Stimulated activated CD8-positive, alpha-beta memory T cell treated with anti-CD3 and anti-CD28 coated beads, Interleukin-2, amount 100 ng/mL, for 48 hours (primary cell): ENCODE data around the gene ZNF519.
"Not testable (repeated sequence)": the region's sequence is repeated elsewhere in the genome, so short reads cannot be mapped to it uniquely, and the experiment has no call there.

Experiments
- DNase-seq, 2 donors: peaks; one replicate each; pipeline ENCODE4 v3.0.0-alpha.2; 2020; ENCODE audit warnings: low read depth in 2 of 2

ZNF519 gene

DNA sequence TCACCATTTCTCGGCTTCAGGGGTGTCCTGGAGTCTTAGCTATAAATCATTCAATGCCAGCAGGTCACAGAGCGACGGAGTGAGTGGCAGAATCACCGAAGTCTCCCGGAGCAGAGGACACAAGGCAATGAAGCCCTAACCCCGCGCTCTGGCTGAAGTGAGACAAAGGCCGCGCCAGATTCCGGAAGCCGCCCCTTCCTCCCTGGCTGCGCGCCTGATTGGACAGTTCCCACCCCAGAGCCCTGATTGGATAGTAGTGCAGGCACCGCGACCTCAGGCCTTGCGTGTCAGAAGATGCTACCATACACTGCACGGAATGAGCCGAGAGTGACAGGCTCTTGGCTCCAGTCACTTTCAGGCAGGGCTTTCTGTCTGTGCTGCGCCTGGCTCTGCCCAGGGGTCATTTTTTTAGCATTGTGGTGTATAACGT is at the start of gene ZNF519:
Gene ZNF519, minus strand, starts transcription at position 165 of the 430 bp plus-strand sequence. Its CDS starts 158 bp downstream, at position 7.
- DNase-seq = peak; percentile 77 to 80

DNA sequence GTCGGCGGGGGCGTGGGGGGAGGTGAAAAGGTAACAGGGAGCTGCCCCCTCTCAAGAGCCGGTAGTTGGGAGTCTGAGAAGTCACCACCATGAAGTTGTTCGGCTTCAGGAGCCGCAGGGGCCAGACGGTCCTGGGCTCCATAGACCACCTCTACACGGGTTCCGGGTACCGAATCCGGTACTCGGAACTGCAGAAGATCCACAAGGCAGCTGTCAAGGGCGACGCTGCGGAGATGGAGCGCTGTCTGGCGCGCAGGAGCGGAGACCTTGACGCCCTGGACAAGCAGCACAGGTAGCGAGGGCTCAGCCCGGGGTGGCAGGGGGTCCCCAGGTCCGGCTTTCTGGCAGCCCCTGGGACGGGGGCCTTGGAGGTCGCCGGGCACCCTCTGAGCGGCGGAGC is 47.1 kb upstream of the ZNF519 start:
- DNase-seq = no peak

DNA sequence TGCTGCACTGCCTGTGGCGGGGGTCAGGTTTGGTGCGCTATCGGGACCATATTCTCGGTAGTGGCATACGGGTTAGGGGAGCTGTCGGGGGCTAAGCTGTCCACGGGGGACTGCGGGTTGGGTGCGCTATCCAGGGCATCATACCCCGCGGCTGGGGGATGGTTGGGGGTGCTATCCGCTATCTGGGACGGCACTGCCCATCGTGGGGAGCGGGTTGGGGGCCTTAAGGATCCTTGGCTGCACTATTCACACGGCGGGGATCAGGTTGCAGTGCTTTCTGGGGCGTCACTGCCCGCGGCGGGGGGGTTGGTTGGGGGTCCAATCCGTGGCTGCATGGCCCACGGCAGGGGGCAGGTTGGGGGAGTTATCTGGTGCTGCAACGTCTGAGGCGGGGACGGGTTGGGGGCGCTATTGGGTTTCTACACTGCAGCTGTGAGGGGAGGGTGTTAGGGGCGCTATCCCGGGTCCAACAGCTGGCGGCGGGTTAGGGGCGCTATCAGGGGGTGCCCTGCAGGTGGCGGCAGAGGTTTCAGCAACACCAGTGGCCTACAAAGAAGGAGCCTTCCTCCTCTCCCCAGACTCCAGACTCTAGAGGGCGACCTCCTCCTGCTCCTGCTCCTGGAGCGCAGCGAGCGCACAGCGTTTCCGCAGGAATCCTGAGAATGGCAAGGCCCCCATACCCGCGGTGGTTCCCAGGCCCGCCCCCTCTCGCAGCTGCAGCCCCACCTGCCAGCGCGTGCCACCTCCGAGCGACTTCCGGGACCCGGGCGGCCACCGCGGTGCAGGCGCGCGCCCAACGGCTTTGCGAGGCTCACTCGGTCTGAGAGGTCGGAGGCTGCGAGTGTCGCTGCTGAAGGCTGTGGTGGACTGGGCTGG is 46.3 kb upstream of the ZNF519 start:
- peak; percentile 67 to 76 for DNase-seq

- not testable (repeated sequence) for DNase-seq
These were observed 45.5 kb upstream of the ZNF519 start for GRCh38 chr18:14177540-14178320.

GRCh38 chr18:14175404-14175803 is 43.2 kb upstream of the ZNF519 start:
- not testable (repeated sequence) for DNase-seq

DNA sequence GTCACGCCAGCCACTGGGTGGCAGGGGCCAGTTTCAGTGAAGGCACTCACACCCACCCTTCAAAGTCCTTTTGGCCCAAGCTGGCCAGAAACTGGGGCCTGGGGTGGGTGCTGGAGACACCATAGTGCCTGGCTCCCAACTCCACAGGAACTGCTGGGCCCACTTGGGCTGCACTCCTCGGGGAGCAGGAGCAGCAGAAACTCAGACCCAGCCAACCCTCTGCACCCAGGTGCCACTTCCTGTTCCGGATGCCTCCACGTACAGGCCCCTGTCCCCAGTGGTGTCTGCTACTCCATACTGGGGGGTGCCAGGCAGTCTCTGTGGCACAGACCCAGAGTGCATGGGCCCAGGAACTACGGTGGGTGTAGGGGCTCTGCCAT is 42.5 kb upstream of the ZNF519 start:
- no peak for DNase-seq

DNA sequence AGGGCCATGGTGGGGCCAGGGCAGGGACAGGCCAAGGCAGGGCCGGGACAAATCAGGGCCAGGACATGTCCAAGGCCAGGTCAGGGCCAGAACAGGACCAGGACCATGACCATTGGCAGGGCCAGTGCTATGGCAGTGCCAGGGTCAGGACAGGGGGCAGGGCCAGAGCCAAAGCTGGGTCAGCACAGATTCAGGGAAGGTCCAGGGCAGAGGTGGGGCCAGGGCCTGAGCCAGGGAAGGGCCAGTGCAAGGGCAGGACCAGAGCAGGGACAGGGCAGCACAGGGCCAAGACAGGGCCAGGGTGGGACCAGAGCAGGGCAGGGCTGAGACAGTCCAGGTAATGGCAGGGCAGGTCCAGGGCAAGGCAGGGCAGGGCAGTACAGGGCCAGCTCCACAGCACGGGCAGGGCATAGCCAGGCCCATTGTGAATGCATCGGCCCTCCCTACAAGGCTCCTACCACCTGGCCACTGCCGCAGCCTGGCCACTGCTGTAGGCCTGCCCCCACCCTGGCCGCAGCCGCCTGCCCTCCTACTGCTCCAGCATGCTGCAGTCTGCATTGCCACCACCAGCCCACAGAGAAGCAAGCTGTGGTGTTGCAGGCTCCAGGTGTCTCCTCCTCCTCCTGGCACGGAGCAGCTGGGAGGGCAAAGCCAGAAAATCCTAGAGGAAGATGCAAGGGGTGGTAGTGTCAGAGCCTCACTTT is 41.9 kb upstream of the ZNF519 start:
- not testable (repeated sequence) for DNase-seq

- DNase-seq = not testable (repeated sequence)
These were observed 41.1 kb upstream of the ZNF519 start for GRCh38 chr18:14173116-14173951.

GRCh38 chr18:14172142-14173115 is 40.2 kb upstream of the ZNF519 start:
- DNase-seq = not testable (repeated sequence)

DNA sequence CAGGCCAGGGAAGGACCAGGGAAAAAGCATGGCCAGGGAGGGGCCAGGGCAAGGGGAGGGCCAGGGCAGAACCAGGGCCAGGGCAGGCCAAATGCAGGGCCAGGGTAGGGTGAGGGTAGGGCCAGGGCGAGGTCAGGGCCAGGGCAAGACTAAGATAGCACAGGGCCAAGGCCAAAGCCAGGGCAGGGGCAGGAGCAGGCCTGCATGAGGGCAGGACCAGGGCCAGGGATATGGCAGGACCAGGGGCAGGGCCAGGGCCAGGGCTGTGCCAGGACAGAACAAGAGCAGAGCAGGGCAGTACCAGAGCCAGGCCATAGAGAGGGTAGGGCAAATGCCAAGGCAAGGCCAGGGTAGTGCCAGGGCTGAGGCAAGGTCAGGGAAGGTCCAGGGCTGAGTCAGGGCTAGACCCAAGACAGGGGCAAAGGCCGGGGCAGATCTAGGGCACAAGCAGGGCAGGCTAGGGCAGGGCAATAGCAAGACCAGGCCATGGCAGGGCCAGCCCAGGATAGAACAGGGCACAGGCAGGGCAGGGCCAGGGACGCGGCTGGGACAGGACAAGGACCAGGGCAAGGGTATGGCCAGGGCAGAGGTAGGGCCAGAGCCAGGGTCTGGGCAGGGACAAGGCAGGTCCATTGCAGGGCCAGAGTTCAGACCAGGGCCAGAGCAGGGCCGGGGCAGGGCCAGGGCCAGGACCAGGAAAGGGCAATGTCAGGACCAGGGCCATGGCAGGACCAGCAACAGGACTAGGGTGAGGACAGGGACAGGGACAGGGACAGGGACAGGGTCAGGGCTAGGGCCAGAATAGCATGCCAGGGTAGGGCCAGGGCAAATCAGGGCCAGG is 39.3 kb upstream of the ZNF519 start:
- DNase-seq = not testable (repeated sequence)

- DNase-seq = not testable (repeated sequence)
These were observed 38.3 kb upstream of the ZNF519 start for GRCh38 chr18:14170367-14171036.

DNA sequence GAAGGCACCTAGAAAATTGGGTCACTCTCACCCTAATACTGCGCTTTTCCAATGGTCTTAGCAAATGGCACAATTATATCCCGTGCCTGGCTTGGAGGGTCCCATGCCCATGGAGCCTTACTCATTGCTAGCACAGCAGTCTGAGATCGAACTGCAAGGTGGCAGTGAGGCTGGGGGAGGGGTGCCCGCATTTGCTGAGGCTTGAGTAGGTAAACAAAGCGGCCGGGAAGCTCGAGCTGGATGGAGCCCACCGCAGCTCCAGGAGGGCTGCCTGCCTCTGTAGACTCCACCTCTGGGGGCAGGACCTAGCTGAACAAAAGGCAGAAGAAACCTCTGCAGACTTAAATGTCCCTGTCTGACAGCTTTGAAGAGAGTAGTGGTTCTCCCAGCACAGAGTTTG is 30.7 kb upstream of the ZNF519 start:
- DNase-seq = not testable (repeated sequence)

DNA sequence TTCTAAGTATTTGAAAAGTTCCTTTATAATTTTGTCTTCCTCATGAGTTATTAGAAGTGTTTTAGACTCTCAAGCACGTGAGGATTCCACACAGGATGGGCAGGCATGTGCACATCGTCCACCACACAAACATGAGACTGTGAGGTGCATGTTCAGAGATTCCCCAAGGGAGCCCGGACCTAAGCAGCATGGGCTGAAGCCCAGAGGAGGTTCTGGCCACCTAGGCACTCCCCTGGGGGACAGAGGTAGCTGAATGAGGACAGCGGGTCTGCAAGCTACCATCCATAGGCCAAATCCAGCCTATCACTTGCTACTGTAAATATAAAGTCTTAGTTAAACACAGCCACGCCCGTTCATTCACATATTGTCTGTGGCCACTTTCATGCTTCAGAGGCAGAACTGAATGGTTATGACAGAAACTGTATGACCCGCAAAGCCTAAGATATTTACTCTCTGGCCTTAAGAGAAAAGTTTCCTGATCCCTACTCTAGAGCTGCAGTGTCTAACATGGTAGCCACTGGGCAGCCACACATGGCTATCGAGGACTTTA is 19.4 kb upstream of the ZNF519 start:
- DNase-seq = not testable (repeated sequence)

DNA sequence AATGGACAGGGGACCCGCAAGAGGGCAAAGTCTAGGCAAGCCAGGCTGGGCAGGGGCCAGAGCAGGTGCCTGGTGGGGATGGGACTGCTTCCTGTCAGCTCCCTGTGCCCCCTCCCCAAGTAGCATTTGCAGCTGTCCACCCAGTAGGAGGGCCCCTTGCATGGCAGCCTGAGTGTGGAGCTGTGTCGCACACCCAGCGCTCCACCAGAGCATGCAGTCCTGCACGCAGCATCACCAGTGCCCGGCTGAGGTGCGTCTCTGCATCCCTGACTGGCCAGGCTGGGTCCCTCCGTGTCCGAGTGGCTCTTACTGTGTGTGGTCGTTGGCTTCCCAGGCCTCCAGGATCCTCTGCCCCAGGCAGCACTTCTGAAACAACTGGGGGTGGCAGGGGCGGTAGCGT is 18.5 kb upstream of the ZNF519 start:
- not testable (repeated sequence) for DNase-seq

- DNase-seq = not testable (repeated sequence)
These were observed 17.7 kb upstream of the ZNF519 start for GRCh38 chr18:14149916-14150420.

DNA sequence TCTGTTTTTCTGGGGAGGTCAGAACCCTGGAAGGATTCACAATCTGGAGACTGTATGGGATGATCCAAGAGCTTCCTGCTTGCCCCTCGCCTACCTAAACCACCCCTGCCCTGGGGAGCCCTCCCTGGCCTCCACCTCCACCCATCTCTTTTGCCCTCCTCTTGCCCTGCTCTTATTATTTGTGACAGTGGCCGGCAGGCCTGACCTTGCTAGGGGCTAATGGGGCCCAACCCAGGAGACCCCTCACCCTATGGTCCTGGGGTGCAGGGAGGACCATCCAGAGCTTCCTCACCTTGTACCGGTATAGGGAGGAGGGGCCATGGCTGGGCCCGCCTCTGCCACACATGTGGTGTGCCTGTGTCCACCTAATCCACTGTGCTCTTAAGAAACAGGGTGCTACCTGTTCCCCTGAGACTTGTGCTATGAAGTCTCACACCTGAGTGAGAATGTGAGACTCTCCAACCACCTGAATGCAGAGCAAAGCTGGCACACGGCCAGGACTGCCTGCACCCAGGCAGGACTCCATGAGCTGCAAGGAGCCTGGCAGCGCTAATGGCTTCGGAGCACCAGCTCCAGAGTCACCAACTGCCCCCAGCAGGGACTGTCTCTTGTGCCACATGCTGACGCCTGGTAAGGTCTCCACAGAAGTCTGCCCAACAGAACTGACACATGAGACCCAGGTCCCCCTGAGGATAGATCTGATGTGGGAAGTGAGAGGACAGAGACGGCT is 17.1 kb upstream of the ZNF519 start:
- not testable (repeated sequence) for DNase-seq
